HG03066 (cell line): ENCODE results near the gene CLEC16A.
"Not testable (repeated sequence)": the region's sequence is repeated elsewhere in the genome, so short reads cannot be mapped to it uniquely, and the experiment has no call there.

Experiments used
- ATAC-seq: cut with Tn5 transposase; IDR thresholded peaks from one replicate; pipeline ENCODE4 v1.9.1; 2021; ENCODE audit warnings: low read depth; ENCODE audit not compliant: unreplicated experiment

Gene CLEC16A

DNA sequence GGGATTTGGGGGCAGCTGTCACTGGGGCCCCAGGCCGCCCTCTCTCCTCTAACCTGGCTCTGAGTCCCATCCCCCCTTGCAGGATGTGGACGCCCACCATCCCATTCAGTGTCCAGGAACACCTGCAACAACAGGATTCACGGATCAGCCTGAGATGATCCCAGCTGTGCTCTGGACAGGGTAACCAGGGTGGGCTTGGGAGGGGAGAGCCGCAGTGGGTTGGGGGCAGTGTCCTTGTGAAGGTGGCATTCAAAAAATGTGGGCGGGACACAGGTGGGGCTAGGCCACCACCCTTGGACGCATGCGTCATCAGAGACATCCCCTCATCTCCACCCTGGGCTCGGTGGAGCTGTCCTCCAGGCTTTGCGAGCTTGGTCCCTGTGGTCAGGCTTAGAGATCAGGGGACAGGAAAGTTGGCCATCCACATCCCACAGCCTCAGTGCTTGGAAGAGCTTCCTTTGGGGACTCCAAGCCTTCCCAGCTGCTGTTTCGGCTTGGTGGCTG, 21.2 kb upstream of the CLEC16A start:
- ATAC-seq: no peak

DNA sequence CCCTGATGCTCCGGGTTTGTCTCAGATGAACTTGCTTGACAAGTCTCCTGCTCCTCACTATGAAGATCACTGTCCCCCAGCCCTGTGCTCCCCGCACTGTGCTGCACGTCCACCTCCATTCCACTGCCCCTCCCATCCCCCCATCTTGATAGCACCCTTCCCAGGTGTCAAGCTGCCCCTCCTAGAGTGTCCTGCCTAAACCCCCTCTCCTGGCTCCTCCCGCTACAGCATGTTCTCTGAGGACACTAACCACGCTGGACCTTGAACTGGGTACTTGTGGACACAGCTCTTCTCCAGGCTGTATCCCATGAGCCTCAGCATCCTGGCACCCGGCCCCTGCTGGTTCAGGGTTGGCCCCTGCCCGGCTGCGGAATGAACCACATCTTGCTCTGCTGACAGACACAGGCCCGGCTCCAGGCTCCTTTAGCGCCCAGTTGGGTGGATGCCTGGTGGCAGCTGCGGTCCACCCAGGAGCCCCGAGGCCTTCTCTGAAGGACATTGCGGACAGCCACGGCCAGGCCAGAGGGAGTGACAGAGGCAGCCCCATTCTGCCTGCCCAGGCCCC, 20.6 kb upstream of the CLEC16A start:
- ATAC-seq: no peak

DNA sequence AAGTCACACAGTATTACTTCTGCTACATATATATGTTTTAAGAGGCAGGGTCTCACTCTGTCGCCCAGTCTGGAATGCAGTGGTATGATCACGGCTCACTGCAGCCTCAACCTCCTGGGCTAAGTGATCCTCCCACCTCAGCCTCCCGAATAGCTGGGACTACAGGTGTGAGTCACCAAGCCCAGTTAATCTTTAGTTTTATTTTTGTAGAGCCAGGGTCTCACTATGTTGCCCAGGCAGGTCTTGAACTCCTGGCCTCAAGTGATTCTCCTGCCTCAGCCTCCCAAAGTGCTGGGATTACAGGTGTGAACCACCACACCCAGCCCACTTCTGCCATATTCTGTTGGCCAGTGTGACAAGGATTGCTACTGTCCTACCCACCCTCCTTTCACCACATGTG, 19.1 kb upstream of the CLEC16A start:
- ATAC-seq: not testable (repeated sequence)

DNA sequence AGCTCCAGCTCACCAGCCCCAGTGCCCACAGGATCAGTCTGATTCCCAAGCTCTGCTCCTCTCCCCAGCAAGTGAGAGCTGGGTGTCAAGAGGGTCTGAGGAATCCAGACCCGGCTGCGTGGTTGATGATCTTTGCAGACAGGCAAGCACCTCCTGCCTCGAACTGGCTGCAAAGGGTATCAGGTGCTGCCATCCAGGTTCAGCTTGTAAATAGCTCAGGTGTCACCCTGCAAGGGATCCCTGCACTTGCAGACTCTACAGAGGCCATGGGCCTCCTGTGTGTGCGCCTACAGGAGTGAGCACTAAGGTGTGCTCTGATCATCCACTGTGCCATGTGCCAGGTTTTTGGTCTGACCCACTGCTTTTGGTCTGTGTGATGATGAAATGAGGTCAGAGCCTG, 18.3 kb upstream of the CLEC16A start:
- no peak for ATAC-seq

DNA sequence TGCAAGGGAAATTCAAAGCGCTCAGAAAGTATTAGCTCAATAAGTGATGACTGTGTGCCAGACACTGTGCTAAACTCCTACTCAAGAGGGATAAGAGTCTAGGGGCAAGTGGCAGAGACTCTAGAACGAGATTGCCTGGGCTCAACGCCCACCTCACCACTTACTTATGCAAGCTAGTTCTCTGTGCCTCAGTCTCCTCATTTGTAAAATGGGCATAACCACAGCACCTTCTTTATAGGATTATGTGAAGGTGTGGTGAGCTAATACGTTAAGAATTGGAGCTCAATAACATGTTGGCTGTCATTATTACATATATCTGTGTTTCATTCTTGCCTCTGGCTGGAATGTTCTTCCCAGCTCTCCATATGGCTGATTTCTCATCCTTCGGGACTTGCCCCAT, 17.5 kb upstream of the CLEC16A start:
- no peak for ATAC-seq

DNA sequence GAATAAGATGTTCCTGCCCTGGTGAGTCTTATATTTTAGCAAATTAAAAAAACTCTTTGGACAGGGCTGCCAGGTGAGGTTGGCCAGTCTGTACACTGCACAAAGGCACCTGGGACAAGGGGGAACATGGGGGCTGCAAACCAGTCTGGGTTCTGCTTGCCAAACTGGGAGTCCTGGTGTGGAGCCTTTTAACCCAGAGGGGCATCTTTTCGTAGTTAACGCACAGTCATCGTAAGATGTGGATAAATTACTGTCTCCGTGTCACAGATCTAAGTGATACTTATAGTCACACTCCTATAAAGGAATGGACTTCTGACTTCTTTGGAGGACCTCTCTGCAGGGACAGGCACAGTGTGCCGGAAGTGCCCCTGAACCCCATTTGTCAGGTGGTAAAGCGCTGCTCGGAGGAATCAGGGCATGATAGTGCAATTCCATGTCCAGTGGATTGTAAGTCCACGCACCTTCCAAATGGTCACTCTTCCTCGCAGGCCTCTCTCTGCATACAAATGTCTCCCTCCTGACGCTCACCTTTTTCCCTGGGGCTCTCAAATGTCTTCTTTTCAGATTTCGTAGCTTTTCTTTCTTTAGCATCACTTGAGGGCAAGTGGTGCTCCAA, 16.8 kb upstream of the CLEC16A start:
- no peak for ATAC-seq

DNA sequence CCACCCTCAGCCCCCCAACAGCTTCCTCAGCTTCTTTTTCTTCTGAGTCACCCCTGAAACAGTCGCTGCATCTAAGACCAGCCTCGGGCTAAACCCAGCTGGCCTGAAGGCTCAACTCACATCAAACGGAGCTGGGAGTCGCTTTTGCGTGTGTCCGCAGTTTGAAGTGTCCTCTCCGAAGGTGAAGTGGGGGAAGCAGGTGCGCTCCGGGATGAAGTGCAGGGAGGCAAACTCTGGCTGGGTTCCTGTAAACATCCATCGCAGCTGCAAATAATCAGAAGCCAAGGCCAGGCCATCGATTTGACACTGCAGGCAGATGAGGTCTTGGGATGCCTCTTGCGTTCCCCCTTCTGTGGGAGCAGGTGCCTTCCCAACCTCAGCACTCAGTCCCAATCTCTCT, 15.3 kb upstream of the CLEC16A start:
- not testable (repeated sequence) for ATAC-seq

DNA sequence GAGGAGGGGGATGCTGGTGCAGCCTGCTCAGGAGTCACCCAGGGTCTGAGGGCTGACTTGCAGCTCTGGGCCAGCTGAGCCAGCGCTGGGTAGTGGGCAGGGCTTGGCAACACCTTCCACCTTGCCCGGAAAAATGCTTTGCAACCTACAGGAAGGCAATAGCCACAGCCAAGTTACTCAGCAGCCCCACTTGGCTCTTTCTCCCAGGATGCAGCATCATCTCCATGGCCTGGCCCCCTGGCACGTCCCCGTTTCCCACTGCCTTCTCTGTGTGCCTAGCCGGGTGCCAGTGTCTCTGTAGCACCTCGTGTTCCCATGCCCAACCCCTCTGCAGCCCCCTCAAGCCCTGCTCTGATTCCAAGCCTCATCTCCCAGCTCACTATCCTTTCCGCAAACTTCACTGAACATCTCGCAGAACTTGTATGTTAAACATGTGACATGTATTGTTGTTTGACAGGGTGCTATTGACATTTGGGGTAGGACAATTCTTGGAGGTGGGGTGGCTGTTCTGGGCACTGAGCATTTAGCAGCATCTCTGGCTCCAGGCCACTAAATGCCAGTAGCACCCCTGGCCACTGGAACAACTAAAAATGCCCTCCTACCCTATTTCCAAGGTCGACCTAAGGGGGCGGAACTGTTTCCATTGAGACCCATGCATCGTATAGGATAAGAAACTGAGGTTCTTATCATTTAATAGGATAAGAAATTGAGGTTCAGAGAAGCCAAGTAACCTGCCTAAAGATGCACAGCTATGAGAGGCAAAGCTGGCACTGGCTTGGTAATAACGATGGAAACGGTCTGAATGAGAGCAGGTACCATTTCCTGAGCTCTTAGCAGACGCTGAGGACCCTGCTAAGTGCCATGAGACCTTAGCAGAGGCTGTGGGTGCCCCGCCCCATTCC, 14.3 kb upstream of the CLEC16A start:
- no peak for ATAC-seq

DNA sequence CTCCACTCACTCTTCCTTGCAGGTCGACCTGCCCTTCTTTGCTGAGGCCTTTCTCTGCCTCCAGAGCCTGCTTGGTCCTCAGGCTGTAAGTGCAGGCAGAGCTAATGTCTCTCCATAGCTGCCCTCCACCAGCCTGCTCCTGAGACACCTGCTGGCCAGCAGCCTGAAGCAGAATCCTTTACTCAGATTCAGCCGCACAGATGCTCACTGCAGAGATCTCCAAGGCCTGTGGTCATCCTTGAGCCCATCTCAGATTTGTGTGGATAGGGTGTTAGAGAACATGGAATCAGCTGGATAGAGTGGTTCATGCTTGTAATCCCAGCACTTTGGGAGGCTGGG, 13.6 kb upstream of the CLEC16A start:
- no peak for ATAC-seq

DNA sequence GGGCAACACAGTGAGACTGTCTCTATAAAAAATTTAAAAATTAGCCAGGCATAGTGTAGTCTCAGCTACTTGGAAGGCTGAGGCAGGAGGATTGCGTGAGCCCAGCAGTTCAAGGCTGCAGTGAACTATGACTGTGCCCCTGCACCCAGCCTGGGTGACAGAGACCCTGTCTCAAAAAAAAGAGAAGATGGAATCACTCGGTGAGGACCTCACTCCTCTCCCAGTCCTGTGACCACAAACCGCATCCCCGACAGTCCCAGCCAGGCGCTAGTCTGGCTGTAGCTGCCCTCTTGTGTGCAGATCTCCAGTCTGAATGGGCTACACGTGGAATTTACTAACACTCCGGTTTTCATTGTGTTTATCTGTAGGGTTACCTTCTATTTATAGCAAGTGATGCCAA, 13.2 kb upstream of the CLEC16A start:
- ATAC-seq: no peak

DNA sequence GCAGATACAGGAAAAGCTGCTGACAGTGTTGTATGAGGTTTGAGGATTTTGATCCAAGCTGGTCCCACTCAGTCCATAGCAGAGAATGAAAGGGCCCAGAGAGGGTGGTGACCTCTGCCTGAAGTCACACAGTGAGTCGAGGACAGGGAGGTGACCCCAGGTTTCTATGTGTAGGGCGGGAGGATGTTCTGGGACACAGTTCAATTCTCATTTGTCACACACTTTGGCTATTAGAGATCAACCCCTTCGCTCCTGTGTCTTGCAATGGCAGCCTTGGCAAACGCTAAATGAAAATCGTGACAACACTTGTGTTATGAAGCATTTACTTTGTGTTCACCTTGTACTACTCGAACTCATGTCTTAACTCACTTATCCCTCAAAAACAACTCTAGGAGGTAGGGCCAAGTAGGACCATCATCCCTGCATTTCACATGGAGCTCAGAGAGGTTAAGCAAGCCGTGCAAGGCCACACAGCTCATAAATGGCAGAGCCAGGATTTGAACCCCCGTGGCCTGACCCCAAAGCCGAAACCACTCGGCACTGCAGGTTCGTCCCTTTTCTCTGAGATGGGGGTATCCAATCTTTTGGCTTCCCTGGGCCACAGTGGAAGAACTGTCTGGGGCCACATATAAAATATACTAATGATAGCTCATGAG, 12.3 kb upstream of the CLEC16A start:
- no peak for ATAC-seq

DNA sequence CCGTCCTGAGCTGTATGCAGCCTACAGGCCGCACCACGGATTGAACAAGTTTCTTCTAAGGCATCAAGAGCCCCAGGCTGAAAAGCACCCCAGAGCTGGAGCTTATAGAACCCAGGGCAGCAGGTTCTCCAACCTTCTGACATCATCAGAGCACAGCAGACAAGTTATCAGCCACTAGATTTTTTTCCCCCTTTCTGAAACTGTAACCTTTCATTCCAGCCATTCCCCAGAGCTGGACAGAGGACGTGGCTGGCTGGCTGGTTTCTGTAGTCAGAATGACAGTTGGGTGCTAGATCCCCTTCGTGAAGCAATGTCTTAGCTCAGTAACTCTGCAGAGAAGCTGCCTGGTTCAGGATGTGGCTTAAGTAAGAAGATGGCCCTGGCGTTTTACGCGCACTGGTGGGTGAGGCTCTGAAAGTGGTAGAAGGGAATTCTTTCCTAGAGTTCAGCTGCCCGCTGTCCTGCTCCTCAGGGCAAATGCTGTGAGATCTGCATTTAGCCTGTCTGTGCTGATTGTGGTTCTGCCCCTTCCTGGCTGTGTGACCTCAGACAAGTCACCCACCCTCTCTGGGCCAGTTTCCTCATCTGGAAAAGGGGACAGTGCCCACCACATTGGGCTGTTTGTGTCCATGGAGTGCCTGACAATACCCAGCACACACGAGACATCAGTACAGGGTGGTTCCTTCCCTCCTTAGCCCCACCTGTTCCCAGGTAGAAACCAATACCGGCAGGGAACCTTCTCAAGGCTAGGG, 11.2 kb upstream of the CLEC16A start:
- no peak for ATAC-seq

DNA sequence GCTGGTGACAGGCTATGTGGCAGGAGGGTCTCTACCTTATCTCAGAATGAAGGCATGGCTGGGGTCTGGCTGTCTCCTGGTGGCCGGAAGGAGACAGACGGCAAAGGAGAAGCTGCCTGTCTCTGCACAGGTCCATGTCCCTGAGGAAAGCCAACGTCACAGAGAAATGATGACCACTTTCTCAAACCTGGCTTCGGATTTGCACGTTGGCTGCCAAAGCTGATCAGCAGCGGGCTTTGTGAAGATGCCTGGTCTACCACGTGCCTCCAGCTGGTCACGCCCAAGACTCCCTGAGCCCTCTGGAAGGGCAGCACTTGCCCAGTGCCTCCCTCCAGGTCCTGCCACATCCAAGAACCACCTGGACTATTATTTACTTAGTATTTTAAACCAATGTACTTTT, 10.5 kb upstream of the CLEC16A start:
- no peak for ATAC-seq

DNA sequence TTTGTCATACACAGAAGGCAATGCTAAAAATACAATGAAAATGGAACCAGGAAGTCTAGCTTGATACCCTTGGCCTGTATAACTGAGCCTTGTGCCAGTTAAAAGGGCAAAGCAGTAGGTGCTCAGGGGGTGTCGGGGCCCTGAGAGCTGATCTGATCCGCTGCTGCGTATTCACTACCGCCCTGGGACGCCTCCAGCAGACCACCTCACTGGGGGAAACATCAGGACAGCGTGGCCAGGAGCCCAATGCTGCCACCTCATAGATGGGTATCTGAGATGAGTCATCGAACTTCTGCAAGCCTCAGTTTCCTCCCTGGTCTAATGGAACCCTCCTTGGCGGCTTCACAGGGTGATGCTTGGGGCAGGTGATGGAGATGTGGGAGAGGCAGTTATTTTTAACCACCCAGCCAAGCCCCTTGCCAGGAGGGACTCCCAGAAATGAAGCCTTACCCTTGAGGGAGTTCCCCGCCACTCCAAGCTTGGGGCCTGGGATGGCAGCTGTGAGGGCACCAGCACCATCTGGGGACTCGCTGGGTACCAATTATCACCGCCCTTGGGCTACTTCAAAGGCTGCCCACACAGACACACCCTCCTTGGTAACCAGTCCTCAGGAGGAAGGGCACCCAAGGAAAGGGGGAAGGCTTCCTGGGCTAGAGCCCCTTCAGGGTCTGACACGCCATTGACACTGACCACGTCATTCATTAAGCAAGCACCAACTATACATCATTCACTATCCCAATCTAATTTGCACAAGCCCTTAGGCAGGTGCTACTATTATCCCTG, 9.8 kb upstream of the CLEC16A start:
- no peak for ATAC-seq

DNA sequence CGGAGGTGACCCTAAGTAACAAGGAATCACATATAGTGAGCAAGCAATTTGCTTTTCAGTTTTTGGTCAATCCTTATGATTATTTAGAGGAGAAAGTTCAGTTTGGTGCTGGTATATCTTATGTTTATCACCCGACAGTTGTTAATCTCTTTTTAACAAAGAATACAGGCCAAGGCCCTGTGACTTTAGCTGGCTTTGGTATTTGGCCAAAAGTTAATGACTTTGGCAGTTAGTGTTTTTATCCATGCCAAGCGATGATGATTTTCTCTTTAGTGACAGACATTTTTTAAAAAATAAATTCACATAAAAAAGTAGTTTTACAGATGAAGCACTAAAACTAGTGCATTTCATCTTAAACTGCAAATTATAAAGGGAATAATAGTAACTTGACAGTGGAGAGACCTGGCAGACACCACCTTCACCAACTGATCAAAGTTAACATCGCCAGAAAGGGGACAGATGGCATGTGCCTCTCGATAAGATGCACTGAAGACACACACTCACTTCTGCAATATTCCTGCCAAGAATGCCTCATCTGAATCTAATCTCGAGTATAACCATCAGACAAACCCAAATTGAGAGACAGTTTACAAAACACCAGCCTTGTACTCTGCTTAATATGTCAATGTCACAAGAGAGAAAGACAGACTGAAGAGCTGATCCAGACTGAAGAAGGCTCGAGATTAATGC, 9.0 kb upstream of the CLEC16A start:
- ATAC-seq: no peak

DNA sequence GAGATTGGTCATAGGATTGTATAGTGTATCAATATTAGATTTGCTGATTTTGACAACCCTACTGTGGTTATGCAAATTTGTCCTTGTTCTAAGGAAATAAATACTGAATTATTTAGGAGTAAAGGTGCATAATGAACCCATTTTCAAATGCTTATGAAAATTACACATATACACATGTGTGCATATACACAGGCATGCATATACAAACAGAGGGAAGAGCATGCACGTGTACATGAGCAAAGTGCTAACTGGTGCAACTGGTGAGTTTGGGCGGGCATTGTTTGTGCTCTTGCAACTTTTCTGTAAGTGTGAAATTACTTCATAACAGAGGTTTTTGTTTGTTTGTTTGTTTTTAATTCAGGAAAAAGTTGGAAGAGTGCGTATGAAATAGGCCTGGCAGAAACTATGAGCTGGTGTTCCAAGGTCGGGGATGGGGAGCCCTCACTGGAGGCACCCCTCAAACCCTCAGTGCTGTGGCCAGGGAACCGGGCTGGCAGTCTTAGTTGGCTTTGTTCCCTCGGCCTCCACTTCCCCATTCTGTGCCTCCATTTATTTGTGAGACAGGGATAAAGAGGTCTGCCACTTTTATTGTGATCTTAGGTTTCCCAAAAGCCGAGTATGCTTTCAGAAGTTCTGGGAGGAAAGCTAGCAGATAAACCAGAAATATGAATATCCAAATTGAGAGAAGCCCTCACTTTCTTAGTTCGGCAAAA, 7.9 kb upstream of the CLEC16A start:
- no peak for ATAC-seq

DNA sequence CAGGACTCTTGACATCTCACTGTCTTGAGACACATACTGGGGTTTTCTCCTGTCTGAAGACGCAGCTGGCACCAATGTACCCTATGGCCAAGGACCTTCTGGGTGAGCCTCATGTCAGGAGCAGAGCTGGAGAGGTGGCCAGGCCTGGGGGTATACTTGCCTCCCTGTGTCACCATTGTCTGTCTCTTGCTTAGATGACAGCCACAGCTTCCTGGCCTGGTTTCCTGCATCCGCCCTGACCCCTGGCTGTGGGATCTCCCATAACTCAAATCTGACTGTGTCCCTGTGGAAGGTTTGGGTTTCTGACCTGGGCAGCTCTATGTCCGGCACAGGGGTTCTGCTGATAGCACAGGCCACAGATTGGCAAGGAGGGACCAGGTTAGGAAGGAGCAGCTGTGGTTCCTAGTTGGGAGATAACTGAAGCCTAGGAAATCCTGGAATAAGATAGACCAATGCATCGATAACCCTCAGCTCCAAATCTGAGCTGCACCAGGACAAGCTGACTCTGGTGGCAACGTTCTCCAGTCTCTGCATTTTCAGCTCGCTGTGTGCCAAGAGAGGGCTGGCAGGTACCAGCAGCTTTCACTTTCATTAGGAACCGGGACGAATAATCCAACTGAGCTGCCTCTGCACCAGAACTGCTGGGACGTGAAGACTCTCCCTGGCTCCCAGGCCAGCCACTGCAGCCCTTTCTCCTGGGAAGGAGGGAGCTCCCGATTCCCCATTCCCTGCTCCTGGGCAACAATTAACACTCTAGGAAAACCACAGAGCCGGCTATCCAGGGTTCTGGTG, 7.1 kb upstream of the CLEC16A start:
- no peak for ATAC-seq

DNA sequence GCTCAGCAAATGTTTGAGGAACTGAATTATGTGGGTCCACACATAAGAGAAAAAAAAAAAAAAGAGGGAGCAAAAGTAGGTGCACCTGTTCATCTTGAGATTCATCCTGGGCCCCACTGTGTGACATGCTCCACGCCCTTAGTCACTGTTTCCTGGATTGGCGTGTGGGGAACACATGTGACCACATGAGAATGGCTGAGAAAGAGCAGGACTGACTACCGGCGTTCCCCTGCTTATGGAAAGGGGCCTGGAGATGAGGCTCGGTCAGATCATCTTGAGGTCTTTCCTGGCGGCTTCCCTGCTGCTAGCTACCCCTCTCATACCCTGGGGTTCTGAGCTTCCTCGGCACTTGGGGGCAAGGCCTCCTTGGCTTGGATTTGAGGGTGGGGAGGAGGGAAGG, 6.0 kb upstream of the CLEC16A start:
- ATAC-seq: no peak
